ENCODE measurements around the gene EXT2. TPM values are rescaled to one million over a fixed set of nuclear protein-coding genes. Genes with fewer than 3 reads are reported as not detected.

The EXT2 gene
- total and polyA plus RNA-seq, 2 experiments from 2014 or later, result 15.9 to 48.6 TPM

DNA sequence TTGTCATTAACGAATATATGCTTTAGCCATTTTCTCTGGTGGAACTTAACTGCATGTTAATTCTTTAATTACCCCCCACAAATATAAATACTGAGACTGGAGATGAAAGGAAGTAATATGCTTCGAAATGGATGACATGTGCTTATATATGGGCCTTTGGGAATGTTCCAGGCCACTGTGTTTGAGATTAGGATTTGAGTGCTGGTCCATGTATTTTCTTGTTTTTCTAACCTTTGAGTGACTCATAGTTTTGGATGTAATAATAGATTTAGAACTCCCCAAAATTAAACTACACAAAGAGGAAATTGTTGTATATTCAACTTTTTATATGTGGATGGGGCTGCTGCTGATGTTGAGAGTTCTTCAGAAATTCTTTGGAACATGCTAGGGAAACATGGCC, 54.2 kb downstream of the EXT2 start (continued):
- TF ChIP-seq ZNF331 (CRISPR knock-in tag; IDR thresholded peaks at IDR 0.05; ENCODE audit: low read depth), result no peak
- TF ChIP-seq POLR2AphosphoS5 (IDR thresholded peaks at IDR 0.05; ENCODE audit: low read depth), result no peak
- no peak for TF ChIP-seq ETS1 (IDR thresholded peaks at IDR 0.05)
- no peak for TF ChIP-seq EZH2phosphoT487 (IDR thresholded peaks at IDR 0.05; ENCODE audit: unreplicated experiment)
- TF ChIP-seq CREB1 (CRISPR knock-in tag; IDR thresholded peaks at IDR 0.05; ENCODE audit: low read depth), result no peak
- no peak for TF ChIP-seq JUNB (IDR thresholded peaks at IDR 0.05; ENCODE audit: unreplicated experiment)
- no peak for TF ChIP-seq ZNF114 (CRISPR knock-in tag; IDR thresholded peaks at IDR 0.05)

- TF ChIP-seq NANOG (IDR thresholded peaks at IDR 0.05; ENCODE audit: borderline replicate concordance), result no peak
- TF ChIP-seq, protein P1, sequence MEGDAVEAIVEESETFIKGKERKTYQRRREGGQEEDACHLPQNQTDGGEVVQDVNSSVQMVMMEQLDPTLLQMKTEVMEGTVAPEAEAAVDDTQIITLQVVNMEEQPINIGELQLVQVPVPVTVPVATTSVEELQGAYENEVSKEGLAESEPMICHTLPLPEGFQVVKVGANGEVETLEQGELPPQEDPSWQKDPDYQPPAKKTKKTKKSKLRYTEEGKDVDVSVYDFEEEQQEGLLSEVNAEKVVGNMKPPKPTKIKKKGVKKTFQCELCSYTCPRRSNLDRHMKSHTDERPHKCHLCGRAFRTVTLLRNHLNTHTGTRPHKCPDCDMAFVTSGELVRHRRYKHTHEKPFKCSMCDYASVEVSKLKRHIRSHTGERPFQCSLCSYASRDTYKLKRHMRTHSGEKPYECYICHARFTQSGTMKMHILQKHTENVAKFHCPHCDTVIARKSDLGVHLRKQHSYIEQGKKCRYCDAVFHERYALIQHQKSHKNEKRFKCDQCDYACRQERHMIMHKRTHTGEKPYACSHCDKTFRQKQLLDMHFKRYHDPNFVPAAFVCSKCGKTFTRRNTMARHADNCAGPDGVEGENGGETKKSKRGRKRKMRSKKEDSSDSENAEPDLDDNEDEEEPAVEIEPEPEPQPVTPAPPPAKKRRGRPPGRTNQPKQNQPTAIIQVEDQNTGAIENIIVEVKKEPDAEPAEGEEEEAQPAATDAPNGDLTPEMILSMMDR (conservative IDR thresholded peaks at IDR 0.05; ENCODE audit: low read depth in 2 of 2), result no peak
- no peak for TF ChIP-seq CREB1 (CRISPR knock-in tag; IDR thresholded peaks at IDR 0.05; ENCODE audit: low read depth)
- TF ChIP-seq POLR2AphosphoS5 (IDR thresholded peaks at IDR 0.05; ENCODE audit: low read depth), result no peak
- TF ChIP-seq ZNF331 (CRISPR knock-in tag; IDR thresholded peaks at IDR 0.05; ENCODE audit: low read depth), result no peak
- no peak for TF ChIP-seq ZNF114 (CRISPR knock-in tag; IDR thresholded peaks at IDR 0.05)
- peaks cover 21% of the 10 kb centered on the region; the same call in 2 of the 3 replicates for H3K36me3 Mint-ChIP-seq (ENCODE audit: low read depth)
- no peaks in the 10 kb centered on the region for H3K4me1 ChIP-seq (ENCODE audit: insufficient read depth)
- H2AFZ ChIP-seq, result no peak overlapping the region
- H3K4me3 ChIP-seq, result no peak overlapping the region
- no peaks in the 10 kb centered on the region for H3K27me3 Mint-ChIP-seq (ENCODE audit: insufficient read depth, low read depth, poor library complexity)
- H3F3A ChIP-seq (replicated peaks; ENCODE audit: low read depth), result no peaks in the 10 kb centered on the region
- no peaks in the 10 kb centered on the region; the same call in 1 of the 2 replicates for H3K9me2 ChIP-seq (ENCODE audit: insufficient read depth)
- H3K4me3 Mint-ChIP-seq, result no peak overlapping the region
- H3K4me1 Mint-ChIP-seq, result no peaks in the 10 kb centered on the region
- ATAC-seq, result no peak
- H3K36me3 ChIP-seq (ENCODE audit: insufficient read depth), result no peaks in the 10 kb centered on the region
- DNase-seq (ENCODE audit: low spot score), result no peak
- H3K4me2 ChIP-seq, result no peak overlapping the region
- no peak overlapping the region for H3K27ac Mint-ChIP-seq
- H4K20me1 ChIP-seq (replicated peaks; ENCODE audit: insufficient read depth), result no peaks in the 10 kb centered on the region
- no peak overlapping the region for H3K27ac ChIP-seq (ENCODE audit: low read depth)
- no peaks in the 10 kb centered on the region for H3K79me2 ChIP-seq (replicated peaks; ENCODE audit: insufficient read depth)
- no peaks in the 10 kb centered on the region for H3K27me3 ChIP-seq (ENCODE audit: insufficient read depth)
- H3K9me3 Mint-ChIP-seq, result no peaks in the 10 kb centered on the region
Observed at GRCh38 chr11:44150401-44150800, 54.9 kb downstream of the EXT2 start.

- no peak for DNase-seq (ENCODE audit: low spot score)
- H3K9me2 ChIP-seq (ENCODE audit: insufficient read depth), result no peaks in the 10 kb centered on the region; the same call in 1 of the 2 replicates
- H3K9me3 Mint-ChIP-seq, result no peaks in the 10 kb centered on the region
- H3K36me3 Mint-ChIP-seq (ENCODE audit: low read depth), result peaks cover 13% of the 10 kb centered on the region; the same call in 2 of the 3 replicates
- no peak overlapping the region; the same call in 1 of the 2 replicates for H3K27ac Mint-ChIP-seq
- no peak overlapping the region for H2AFZ ChIP-seq
- H3K4me1 Mint-ChIP-seq, result peaks cover 4% of the 10 kb centered on the region; the same call in 2 of the 3 replicates
- TF ChIP-seq NANOG (IDR thresholded peaks at IDR 0.05; ENCODE audit: borderline replicate concordance) (no peak), CREB1 (CRISPR knock-in tag; IDR thresholded peaks at IDR 0.05; ENCODE audit: low read depth) (no peak)
- TF ChIP-seq, protein P1 (conservative IDR thresholded peaks at IDR 0.05; ENCODE audit: low read depth in 2 of 2), result no peak
- H3F3A ChIP-seq (replicated peaks; ENCODE audit: low read depth), result no peaks in the 10 kb centered on the region
- H3K27me3 ChIP-seq (ENCODE audit: insufficient read depth), result no peaks in the 10 kb centered on the region
- H3K36me3 ChIP-seq (ENCODE audit: insufficient read depth), result no peaks in the 10 kb centered on the region
- no peak for ATAC-seq
- H3K4me3 ChIP-seq, result no peak overlapping the region
- H3K79me2 ChIP-seq (replicated peaks; ENCODE audit: insufficient read depth), result no peaks in the 10 kb centered on the region
- no peak overlapping the region for H3K27ac ChIP-seq (ENCODE audit: low read depth)
- no peaks in the 10 kb centered on the region; the same call in 1 of the 2 replicates for H3K4me1 ChIP-seq (ENCODE audit: insufficient read depth)
- no peaks in the 10 kb centered on the region for H4K20me1 ChIP-seq (replicated peaks; ENCODE audit: insufficient read depth)
- no peak overlapping the region for H3K4me2 ChIP-seq
- peaks cover 1% of the 10 kb centered on the region for H3K27me3 Mint-ChIP-seq (ENCODE audit: insufficient read depth, low read depth, poor library complexity)
- H3K4me3 Mint-ChIP-seq, result no peak overlapping the region
Observed at GRCh38 chr11:44157019-44157418, 61.5 kb downstream of the EXT2 start.
